CD4-positive, alpha-beta T cell treated with Interleukin-21 for 1 hour (primary cell): ENCODE measurements around the gene VWA5A.

Experiments used
- DNase-seq: peaks from one replicate; pipeline ENCODE4 v3.0.0-alpha.2; 2020

The VWA5A gene

GRCh38 chr11:124172101-124172500 lies 56.9 kb downstream of the VWA5A start:
- DNase-seq = no peak

GRCh38 chr11:124172599-124172998 lies 57.3 kb downstream of the VWA5A start:
- DNase-seq = no peak

GRCh38 chr11:124174001-124174583 lies 58.8 kb downstream of the VWA5A start:
- no peak for DNase-seq

- DNase-seq = no peak
Observed at GRCh38 chr11:124176925-124177715, 61.9 kb downstream of the VWA5A start.

GRCh38 chr11:124179310-124179709 lies 64.1 kb downstream of the VWA5A start:
- DNase-seq = no peak

GRCh38 chr11:124183068-124183467 lies 67.8 kb downstream of the VWA5A start, which contains the start of gene OR10D3:
Gene OR10D3, plus strand, starts transcription at chr11:124183345. Its CDS starts 1,925 bp downstream, at chr11:124185270.
- DNase-seq = no peak

- no peak for DNase-seq
Observed at GRCh38 chr11:124190298-124191139, 75.3 kb downstream of the VWA5A start.

GRCh38 chr11:124193221-124194010 lies 78.2 kb downstream of the VWA5A start:
- DNase-seq = no peak

- DNase-seq = no peak
Observed at GRCh38 chr11:124194293-124195188, 79.3 kb downstream of the VWA5A start.

- peak; percentile 28 for DNase-seq
Observed at GRCh38 chr11:124195189-124195734, 80.0 kb downstream of the VWA5A start.
